Measurements from ENCODE around the gene ATOSA. TPM values are rescaled to one million over a fixed set of nuclear protein-coding genes. Genes with fewer than 3 reads are reported as not detected.

The ATOSA gene
- total and polyA plus RNA-seq, 2 of the 13 experiments (the other 11 are each of a cell fraction or from before 2014, with no cell fraction given) = 6.6 to 16.3 TPM

GRCh38 chr15:52678468-52679231 lies 538 bp downstream of the ATOSA start (continued):
- TF ChIP-seq ATF2 (CRISPR knock-in tag; IDR thresholded peaks at IDR 0.05) (0 out of 2 replicates have a peak, but pooled peaks have one; percentile 4), POLR2A (IDR thresholded peaks at IDR 0.05; ENCODE audit: insufficient read depth in 1 of 2, low read depth in 2 of 2, low read length in 2 of 2) (peak; percentile 34 to 61; a peak in 3 of 4 replicates), SRF (IDR thresholded peaks at IDR 0.05; ENCODE audit: low read depth, low read length) (no peak), ZNF20 (CRISPR knock-in tag; IDR thresholded peaks at IDR 0.05) (no peak), TOE1 (CRISPR knock-in tag; IDR thresholded peaks at IDR 0.05) (no peak), ZBTB21 (CRISPR knock-in tag; IDR thresholded peaks at IDR 0.05) (no peak), SRSF9 (IDR thresholded peaks at IDR 0.05; ENCODE audit: borderline replicate concordance, insufficient read depth, low read depth, low read length, poor library complexity, severe bottlenecking) (no peak), DRAP1 (CRISPR knock-in tag; IDR thresholded peaks at IDR 0.05) (no peak), ZMAT3 (CRISPR knock-in tag; conservative IDR thresholded peaks at IDR 0.05) (peak; percentile 49), TBX3 (IDR thresholded peaks at IDR 0.05; ENCODE audit: borderline replicate concordance) (no peak), ZKSCAN1 (IDR thresholded peaks at IDR 0.05; ENCODE audit: low read length) (no peak), PRDM15 (CRISPR knock-in tag; IDR thresholded peaks at IDR 0.05) (peak; percentile 38), UBTF (CRISPR knock-in tag; IDR thresholded peaks at IDR 0.05) (peak; percentile 95)
- TF ChIP-seq, protein P1, sequence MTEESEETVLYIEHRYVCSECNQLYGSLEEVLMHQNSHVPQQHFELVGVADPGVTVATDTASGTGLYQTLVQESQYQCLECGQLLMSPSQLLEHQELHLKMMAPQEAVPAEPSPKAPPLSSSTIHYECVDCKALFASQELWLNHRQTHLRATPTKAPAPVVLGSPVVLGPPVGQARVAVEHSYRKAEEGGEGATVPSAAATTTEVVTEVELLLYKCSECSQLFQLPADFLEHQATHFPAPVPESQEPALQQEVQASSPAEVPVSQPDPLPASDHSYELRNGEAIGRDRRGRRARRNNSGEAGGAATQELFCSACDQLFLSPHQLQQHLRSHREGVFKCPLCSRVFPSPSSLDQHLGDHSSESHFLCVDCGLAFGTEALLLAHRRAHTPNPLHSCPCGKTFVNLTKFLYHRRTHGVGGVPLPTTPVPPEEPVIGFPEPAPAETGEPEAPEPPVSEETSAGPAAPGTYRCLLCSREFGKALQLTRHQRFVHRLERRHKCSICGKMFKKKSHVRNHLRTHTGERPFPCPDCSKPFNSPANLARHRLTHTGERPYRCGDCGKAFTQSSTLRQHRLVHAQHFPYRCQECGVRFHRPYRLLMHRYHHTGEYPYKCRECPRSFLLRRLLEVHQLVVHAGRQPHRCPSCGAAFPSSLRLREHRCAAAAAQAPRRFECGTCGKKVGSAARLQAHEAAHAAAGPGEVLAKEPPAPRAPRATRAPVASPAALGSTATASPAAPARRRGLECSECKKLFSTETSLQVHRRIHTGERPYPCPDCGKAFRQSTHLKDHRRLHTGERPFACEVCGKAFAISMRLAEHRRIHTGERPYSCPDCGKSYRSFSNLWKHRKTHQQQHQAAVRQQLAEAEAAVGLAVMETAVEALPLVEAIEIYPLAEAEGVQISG (CRISPR knock-in tag; IDR thresholded peaks at IDR 0.05) = peak; percentile 60; the same call in 1 of the 2 replicates
- TF ChIP-seq, protein P2, sequence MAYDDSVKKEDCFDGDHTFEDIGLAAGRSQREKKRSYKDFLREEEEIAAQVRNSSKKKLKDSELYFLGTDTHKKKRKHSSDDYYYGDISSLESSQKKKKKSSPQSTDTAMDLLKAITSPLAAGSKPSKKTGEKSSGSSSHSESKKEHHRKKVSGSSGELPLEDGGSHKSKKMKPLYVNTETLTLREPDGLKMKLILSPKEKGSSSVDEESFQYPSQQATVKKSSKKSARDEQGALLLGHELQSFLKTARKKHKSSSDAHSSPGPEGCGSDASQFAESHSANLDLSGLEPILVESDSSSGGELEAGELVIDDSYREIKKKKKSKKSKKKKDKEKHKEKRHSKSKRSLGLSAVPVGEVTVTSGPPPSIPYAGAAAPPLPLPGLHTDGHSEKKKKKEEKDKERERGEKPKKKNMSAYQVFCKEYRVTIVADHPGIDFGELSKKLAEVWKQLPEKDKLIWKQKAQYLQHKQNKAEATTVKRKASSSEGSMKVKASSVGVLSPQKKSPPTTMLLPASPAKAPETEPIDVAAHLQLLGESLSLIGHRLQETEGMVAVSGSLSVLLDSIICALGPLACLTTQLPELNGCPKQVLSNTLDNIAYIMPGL (CRISPR knock-in tag; IDR thresholded peaks at IDR 0.05; ENCODE audit: borderline replicate concordance in 1 of 2, low read depth in 1 of 2) = peak in 1 of 2 experiments; percentile 60; a peak in 2 of 4 replicates

Data from HepG2 (cell line).